ENCODE measurements around the gene MDGA2. TPM values are rescaled to one million over a fixed set of nuclear protein-coding genes. Genes with fewer than 3 reads are reported as not detected.

MDGA2 gene
- total RNA-seq, 4 donors from 2014 or later = 0.16 TPM; not detected in 3

DNA sequence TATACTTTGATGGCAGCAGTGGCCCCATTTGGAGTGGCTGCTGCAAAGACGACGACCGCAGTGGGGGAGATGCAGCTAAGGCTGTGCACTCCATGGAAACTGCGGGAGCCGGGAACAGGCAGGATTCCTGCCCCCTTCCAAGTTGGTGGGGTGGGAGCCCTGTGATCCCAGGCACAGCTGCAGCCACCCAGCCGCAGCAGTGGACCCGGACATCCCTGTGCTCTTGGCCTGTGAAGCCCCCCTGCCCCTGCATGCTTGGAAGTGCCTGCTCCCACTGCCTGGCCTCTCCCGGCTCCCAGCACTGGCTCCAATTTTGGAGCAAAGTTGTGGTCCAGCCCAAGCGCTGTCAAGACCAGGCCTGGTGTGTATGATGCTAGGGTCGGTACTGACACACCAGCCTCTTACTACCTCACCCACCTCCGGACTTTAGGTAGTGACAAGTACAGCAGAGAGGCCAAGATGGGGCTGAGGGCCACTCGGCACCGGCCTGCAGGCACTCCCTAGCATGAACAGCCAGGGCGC, 521.1 kb downstream of the MDGA2 start:
- ATAC-seq (ENCODE audit: low FRiP score) (no peak), DNase-seq (ENCODE audit: low spot score) (no peak)
- TF ChIP-seq, protein P1, sequence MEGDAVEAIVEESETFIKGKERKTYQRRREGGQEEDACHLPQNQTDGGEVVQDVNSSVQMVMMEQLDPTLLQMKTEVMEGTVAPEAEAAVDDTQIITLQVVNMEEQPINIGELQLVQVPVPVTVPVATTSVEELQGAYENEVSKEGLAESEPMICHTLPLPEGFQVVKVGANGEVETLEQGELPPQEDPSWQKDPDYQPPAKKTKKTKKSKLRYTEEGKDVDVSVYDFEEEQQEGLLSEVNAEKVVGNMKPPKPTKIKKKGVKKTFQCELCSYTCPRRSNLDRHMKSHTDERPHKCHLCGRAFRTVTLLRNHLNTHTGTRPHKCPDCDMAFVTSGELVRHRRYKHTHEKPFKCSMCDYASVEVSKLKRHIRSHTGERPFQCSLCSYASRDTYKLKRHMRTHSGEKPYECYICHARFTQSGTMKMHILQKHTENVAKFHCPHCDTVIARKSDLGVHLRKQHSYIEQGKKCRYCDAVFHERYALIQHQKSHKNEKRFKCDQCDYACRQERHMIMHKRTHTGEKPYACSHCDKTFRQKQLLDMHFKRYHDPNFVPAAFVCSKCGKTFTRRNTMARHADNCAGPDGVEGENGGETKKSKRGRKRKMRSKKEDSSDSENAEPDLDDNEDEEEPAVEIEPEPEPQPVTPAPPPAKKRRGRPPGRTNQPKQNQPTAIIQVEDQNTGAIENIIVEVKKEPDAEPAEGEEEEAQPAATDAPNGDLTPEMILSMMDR (IDR thresholded peaks at IDR 0.05) = no peak

DNA sequence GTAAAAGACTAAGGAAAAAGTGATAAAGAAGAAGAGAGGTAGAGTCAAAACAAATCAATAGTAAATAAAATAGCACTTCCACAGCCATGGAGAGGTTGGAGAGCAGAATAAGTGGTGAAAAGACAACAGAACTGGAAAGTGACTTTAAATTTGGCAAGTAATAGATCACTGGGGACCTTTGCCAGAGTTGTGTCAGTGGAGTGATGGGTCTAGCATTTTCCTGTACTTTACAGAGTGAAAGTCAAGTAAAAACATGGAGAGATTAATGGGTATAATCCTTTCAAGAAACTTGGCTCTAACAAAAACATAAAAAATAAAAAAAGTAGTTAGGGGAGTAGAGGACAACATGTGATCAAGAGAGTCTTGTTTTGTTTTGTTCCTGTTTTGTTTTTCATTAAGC, 521.7 kb downstream of the MDGA2 start:
- ATAC-seq (ENCODE audit: low FRiP score) (no peak), DNase-seq (ENCODE audit: low spot score) (no peak)
- TF ChIP-seq, protein P1 (IDR thresholded peaks at IDR 0.05) = no peak

DNA sequence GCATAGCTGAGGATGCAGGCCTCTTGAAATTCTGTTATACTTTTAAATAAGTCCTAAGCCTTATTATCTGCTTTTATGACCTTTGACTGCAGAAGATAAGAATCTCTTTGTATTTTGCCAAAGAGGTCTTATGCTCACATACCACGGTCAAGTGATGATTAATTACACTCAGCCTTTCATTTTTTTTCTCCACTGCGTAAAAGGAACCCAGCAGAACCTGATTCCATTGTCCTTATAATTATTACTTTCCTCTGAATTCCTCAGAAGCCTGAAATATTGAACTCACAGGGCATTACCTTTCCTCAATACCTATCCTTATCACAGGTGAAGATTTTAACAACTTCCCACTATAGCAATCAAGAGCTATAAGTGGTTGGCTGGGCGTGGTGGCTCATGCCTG, 525.1 kb downstream of the MDGA2 start:
- ATAC-seq (ENCODE audit: low FRiP score) (no peak), DNase-seq (ENCODE audit: low spot score) (no peak)

DNA sequence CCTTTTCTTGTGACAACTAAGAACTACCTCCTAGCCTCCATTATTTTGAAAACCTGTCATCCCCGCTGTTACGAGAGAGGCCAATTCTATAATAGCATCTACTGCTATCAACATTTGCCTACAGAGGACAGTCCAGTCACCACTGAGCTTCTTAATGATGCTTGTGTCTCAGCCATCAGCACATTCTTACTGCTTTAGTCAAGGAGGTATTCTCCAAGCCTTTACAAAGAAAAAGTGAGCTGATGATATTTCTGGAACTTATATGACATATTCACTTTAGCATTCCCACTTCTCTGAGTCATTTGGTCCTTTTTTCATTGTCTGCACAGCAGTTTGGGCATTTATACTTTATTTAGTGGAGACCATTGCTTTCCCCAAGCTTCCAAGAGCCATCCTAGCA, 526.1 kb downstream of the MDGA2 start:
- TF ChIP-seq, protein P1 (IDR thresholded peaks at IDR 0.05) = no peak
- ATAC-seq (ENCODE audit: low FRiP score) (no peak), DNase-seq (ENCODE audit: low spot score) (no peak)

More for the DNA sequence above, 525.1 kb downstream of the MDGA2 start:
- TF ChIP-seq, protein P1 (IDR thresholded peaks at IDR 0.05) = no peak

DNA sequence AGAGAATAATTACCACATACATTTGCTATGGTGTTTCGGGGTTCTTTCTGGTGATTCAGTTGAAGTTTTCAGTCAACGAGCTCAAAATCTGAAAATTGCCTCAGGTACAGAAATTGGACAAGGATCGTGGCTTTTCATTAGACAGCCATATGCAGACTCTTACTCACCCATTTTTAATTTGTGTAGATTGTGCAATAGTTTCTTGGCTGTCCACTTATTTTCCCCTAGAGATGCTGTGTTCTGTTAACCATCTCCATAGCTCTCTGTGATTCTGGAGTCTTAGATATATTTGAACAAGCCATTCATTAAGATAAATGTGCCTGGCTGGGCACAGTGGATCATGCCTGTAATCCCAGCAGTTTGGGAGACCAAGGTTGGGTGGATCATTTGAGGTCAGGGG, 526.7 kb downstream of the MDGA2 start:
- DNase-seq (ENCODE audit: low spot score) (no peak), ATAC-seq (ENCODE audit: low FRiP score) (no peak)
- TF ChIP-seq, protein P1 (IDR thresholded peaks at IDR 0.05) = no peak

DNA sequence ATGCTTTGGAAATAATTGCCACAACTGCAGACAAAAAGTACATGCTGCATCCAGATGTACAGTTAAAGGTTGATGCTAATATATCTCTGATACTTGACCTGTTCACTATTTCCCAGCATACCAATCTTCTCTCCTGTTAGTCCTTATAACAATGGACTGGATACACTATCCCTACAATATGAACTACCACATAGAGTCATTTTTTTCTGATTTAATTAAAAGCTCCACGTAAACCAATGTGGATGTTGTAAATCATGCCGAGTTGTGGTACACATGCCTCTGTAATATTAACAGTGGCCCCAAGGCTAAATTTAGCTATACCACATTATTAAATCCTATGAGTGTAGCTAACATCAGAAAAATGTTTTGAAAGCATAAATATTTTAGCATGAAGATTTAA, 554.8 kb downstream of the MDGA2 start:
- no peak for ATAC-seq (ENCODE audit: low FRiP score)
- DNase-seq (ENCODE audit: low spot score) = no peak
- TF ChIP-seq, protein P1 (IDR thresholded peaks at IDR 0.05) = no peak

DNA sequence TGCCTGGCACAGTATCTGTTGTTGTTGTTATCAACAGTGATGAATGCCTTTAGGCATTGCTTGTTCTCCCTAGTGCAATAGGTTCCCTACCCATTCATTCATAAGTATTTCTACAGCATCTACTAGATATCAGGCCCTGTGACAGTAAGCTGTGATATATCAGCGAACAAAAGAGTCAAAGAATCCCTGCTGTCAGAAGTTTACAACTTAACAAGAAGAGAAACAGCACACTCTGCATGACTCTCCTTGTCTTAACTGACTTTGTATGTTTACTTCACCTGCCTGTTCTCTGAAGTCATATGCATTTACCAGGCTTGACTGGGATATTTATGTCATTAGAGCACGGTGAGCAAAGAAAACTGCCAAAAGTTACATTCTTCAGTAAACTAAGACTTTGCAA, 571.6 kb downstream of the MDGA2 start:
- ATAC-seq (ENCODE audit: low FRiP score) (no peak), DNase-seq (ENCODE audit: low spot score) (no peak)
- TF ChIP-seq, protein P1 (IDR thresholded peaks at IDR 0.05) = no peak

Measured in omental fat pad (tissue), 4 donors.